HG03575 (cell line): ENCODE data around the gene RAB3C.

Experiments
- ATAC-seq: cut with Tn5 transposase; IDR thresholded peaks from one replicate; pipeline ENCODE4 v1.9.1; 2021; ENCODE audit not compliant: unreplicated experiment, insufficient number of reproducible peaks, low FRiP score; ENCODE audit errors: extremely low read depth

The RAB3C gene

GRCh38 chr5:58887721-58888409 is 305.0 kb downstream of the RAB3C start:
- ATAC-seq: no peak

GRCh38 chr5:58890265-58890664 is 307.4 kb downstream of the RAB3C start:
- no peak for ATAC-seq

GRCh38 chr5:58890701-58891085 is 307.8 kb downstream of the RAB3C start:
- ATAC-seq: no peak

GRCh38 chr5:58891086-58891970 is 308.5 kb downstream of the RAB3C start:
- no peak for ATAC-seq

- ATAC-seq: no peak
Observed at GRCh38 chr5:58891971-58892343, 309.1 kb downstream of the RAB3C start.

GRCh38 chr5:58893551-58893950 is 310.7 kb downstream of the RAB3C start:
- no peak for ATAC-seq

GRCh38 chr5:58898006-58898405 is 315.1 kb downstream of the RAB3C start:
- ATAC-seq: no peak

GRCh38 chr5:58898538-58898937 is 315.7 kb downstream of the RAB3C start:
- no peak for ATAC-seq

GRCh38 chr5:58901271-58901670 is 318.4 kb downstream of the RAB3C start:
- no peak for ATAC-seq

GRCh38 chr5:58902305-58902704 is 319.4 kb downstream of the RAB3C start:
- no peak for ATAC-seq

- ATAC-seq: no peak
Observed at GRCh38 chr5:58902765-58903164, 319.9 kb downstream of the RAB3C start.

- ATAC-seq: no peak
Observed at GRCh38 chr5:58904737-58905136, 321.9 kb downstream of the RAB3C start.

GRCh38 chr5:58905944-58906343 is 323.1 kb downstream of the RAB3C start:
- no peak for ATAC-seq
